Hypothalamus (tissue), 51 donors: Measurements from ENCODE around the gene URI1.
"Not testable (repeated sequence)": the region's sequence is repeated elsewhere in the genome, so short reads cannot be mapped to it uniquely, and the experiment has no call there.

Source experiments
- DNase-seq, 51 donors: peaks; one replicate each; lab custom pipeline; 2025; lab: John Stamatoyannopoulos, UW

Gene URI1

GRCh38 chr19:29941828-29942403 is at the start of gene URI1:
URI1 (plus strand) TSS chr19:29942239; CDS start chr19:29942548, 309 bp downstream.
- peak in 50 of 51 donors; percentile 43 to 94 (median 80) for DNase-seq

- no peak for DNase-seq
These were observed 48.3 kb upstream of the URI1 start for GRCh38 chr19:29893606-29894284.

DNA sequence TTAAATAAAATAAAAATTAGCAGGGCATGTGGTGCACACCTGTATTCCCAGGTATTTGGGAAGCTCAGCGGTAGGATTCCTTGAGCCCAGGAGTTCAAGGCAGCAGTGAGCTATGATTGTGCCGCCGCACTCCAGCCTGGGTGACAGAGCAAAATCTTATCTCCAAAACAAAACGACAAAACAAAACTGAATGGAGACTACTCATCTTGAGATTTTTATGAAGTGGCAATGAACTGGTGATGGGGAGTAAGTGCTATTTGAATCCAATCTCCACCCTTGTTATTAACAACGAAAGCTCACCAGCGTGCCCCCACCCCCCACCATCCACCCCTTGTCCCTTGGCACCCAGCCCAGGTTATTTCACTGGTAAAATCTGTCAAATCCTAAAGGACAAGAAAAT is 45.2 kb upstream of the URI1 start:
- DNase-seq: no peak

GRCh38 chr19:29897466-29897865 is 44.6 kb upstream of the URI1 start:
- no peak for DNase-seq

DNA sequence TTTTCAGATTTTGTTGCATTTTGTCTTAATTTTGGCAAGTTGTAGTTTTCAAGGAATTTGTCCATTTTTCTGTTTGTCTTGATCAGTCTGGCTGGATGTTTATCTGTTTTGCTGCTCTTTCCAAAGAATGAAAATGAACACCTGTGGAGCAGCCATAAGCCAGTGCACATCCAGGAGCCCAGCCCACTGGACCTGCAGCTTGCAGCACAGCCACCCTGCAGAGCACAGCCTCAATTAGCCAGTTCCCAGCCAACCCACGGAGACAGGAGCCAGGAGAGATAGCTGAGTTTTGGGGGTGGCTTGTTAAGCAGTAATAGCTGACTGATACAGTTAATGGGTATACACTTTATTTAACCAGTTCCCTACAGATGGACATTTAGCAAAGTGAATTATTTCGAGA is 38.0 kb upstream of the URI1 start:
- DNase-seq: no peak

- no peak for DNase-seq
These were observed 32.8 kb upstream of the URI1 start for GRCh38 chr19:29908963-29909944.

- DNase-seq: no peak
These were observed 27.1 kb upstream of the URI1 start for GRCh38 chr19:29914933-29915332.

GRCh38 chr19:29915832-29916231 is 26.2 kb upstream of the URI1 start:
- not testable (repeated sequence) for DNase-seq

- DNase-seq: no peak
These were observed 24.1 kb upstream of the URI1 start for GRCh38 chr19:29917911-29918310.

DNA sequence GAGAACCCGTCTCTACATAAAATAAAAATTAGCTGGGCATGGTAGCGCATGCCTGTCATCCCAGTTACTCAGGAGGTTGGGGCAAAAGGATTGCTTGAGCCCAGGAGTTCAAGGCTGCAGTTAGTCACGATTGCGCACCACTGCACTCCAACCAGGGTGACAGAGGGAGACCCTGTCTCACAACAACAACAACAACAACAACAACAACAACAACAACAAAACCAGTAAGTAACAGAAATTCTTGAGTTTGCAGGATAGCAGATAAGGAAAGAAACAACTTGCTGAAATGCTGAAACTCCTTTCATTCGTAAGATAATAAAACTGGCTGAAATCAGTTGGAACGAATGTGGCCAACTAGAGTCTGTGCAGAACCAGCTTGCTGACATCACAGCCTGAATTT is 23.1 kb upstream of the URI1 start:
- no peak for DNase-seq

DNA sequence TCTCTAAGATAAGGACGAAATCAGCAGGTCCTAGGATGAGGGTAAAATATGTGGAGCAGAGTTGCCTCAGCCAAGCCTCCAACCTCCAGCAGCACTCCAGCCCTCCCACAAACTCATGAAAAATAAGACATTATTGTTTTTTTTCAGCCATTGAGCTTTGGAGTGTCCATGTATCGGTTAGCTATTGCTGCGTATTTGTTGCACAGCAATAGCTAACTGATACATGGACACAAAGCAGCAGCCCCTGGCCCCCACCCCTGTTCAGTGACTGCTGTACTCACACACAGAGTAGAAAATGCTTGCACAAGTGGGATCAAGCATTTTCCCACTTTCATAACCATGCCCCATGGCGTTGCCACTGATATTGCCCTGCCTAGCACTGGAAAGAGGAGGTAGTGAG is 19.1 kb upstream of the URI1 start:
- no peak for DNase-seq

DNA sequence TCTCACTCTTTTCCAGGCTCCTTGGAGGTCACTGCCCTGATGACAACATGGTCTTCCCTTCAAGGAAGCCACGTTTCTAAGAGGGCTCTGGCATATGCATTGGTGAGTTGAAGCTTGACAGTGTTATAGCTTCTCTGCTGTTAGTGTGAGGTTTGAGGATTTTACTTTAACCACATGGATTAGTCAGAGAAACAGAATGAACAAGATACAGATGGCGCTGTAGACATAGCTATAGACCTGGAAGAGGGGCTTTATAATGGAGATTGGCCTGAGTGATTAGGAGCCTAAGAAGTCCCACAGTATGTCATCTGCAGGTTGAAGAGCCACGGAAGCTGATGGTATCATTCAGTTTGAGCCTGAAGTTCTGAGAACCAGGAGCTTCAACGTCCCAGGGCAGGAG is 18.4 kb upstream of the URI1 start:
- no peak for DNase-seq

GRCh38 chr19:29926031-29926430 is 16.0 kb upstream of the URI1 start:
- no peak for DNase-seq

DNA sequence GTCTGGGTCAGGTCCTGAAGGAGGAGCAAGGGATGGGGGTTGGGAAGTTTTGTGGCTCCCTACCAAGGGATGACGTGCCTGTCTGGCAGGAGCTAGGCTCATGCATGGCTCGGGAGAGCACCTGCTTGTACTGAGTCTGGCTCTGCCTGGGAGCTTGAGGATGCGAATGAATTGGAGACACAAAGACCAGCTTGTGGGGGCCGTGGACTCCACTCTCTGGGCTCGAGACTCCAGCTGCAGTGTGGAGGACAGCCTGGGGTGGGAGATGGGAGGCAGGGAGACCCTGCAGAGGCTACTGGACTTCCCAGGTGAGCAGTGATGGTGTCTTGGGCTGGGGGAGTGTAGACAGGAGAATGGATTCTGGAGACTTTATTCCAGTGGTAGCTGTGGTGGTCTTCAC is 15.2 kb upstream of the URI1 start:
- DNase-seq: no peak

DNA sequence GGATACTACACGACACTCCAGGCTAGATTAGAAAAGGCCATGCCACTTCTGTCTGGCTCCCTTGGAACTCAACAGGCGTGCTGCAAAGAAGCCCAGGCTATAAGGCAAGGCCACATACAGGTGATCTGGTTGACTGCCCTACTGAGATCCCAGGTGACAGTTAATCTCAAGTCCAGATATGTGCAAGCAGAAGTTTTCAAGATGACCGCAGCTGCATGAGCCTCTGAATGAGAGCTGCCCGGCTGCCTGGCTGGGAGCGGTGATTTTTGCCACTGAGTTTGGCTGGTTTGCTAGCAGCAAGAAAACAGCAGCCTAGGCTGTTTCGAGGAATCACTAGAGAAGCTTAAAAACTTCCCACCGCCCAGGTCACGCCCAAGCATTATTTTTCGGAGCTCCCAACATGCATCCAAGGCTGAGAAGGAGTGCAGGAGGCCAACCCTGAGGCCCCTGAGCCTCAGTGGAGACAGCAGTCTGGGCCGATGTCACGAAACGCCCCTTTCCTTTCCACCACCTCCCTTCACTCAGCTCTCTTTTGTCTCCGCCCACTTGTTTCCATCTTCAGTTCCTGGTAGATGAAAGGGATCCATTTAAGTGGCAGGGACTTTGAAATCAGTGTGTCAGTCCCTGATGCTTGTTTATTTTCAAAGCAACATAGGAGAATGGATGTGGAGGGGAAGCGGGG is 14.0 kb upstream of the URI1 start:
- peak in 5 of 51 donors; percentile 6 to 17 (median 12) for DNase-seq

- DNase-seq: no peak
These were observed 13.2 kb upstream of the URI1 start for GRCh38 chr19:29928831-29929230.

- no peak for DNase-seq
These were observed 7.8 kb upstream of the URI1 start for GRCh38 chr19:29934257-29934656.

DNA sequence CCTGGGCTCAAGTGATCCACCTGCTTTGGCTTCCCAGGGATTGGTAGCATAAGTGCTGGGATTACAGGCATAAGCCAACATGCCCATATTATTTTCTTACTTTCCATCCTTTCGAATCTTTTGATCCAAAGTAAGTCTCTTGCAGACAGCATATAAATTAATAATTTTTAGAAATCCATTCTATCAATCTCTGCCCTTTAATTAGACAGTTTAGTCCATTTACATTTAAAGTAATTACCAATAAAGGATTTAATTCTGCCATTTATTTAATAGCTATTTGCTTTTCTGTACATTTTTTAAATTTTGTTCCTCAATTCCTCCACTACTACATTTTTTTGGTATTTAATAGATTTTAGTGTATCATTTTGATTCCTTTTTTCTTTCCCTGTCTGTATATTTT is 7.3 kb upstream of the URI1 start:
- no peak for DNase-seq

DNA sequence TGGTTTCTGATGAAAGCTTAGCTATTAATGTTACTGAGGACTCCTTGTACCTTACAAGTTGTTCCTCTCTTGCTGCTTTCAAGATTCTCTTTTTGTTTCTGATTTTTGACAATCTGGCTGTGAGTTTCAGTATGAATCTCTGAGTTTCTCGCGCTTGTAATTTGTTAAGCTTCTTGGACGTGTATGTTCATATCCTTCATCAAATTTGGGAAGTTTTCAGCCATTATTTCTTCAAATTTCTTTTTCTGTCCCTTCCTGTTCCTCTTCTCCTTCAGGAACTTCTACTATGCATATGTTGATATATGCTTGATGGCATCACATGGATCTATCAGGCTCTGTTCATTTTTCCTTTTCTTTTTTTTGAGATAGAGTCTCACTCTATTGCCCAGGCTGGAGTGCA is 5.6 kb upstream of the URI1 start:
- no peak for DNase-seq

GRCh38 chr19:29939628-29940027 is 2.4 kb upstream of the URI1 start:
- no peak for DNase-seq
